Thoracic aorta (tissue), 2 donors: ENCODE data around the gene ZNF281. TPM values are rescaled to one million over a fixed set of nuclear protein-coding genes. Genes with fewer than 3 reads are reported as not detected.
A peak's percentile ranks its signal among the peaks of the same experiment; 100 is the strongest.
"Not testable (repeated sequence)": the region's sequence is repeated elsewhere in the genome, so short reads cannot be mapped to it uniquely, and the experiment has no call there.

Experiments used
- ATAC-seq: fragments of 150-250 bp; one replicate; pipeline ENCODE4 v1.8.0; 2017; ENCODE audit warnings: low read depth; ENCODE audit not compliant: insufficient number of reproducible peaks, low FRiP score
- DNase-seq: peaks from one replicate; pipeline ENCODE4 v3.0.0-alpha.2; 2020; ENCODE audit warnings: low spot score
- H3K27ac ChIP-seq, 2 donors: fragments of 200-600 bp; sonication (generic); 1 replicate in 1 of 2; 2 replicates in 1 of 2; pipeline ENCODE4 v1.5.1; 2016; ENCODE audit warnings: mild to moderate bottlenecking in 2 of 2, moderate library complexity in 2 of 2
- H3K27me3 ChIP-seq: fragments of 200-600 bp; sonication (generic); replicated peaks from 2 replicates; pipeline ENCODE4 v1.6.0; 2016; ENCODE audit warnings: mild to moderate bottlenecking; ENCODE audit not compliant: insufficient read depth
- H3K36me3 ChIP-seq: fragments of 200-600 bp; sonication (generic); one replicate; pipeline ENCODE4 v1.5.1; 2016
- H3K4me1 ChIP-seq, 2 donors: fragments of 200-600 bp; sonication (generic); 1 replicate in 1 of 2; 2 replicates in 1 of 2; pipeline versions ENCODE4 v1.5.1 to v1.6.0; 2016; ENCODE audit warnings: low read depth in 2 of 2, mild to moderate bottlenecking in 1 of 2; ENCODE audit not compliant: control insufficient read depth in 1 of 2
- H3K4me3 ChIP-seq: fragments of 200-600 bp; sonication (generic); 2 replicates; pipeline ENCODE4 v1.5.1; 2016; ENCODE audit warnings: mild to moderate bottlenecking
- H3K9me3 ChIP-seq: fragments of 200-600 bp; sonication (generic); 2 replicates; pipeline ENCODE4 v1.5.1; 2016
- total RNA-seq, 2 donors: library from RNA; depleted of rRNA; stranded (reverse); fragments of >200 nt; gene quantifications; one replicate each; pipeline versions ENCODE4 v1.1.0 to v1.2.3, GENCODE V29; 2016
- TF ChIP-seq, protein P1 (sequence below): fragments of 200-600 bp; sonication (generic); IDR thresholded peaks from one replicate; pipeline ENCODE4 v1.5.1; 2019; ENCODE audit warnings: antibody characterized with exemption

Gene ZNF281
- total RNA-seq, 2 donors from 2014 or later: 6.5 to 15.7 TPM

DNA sequence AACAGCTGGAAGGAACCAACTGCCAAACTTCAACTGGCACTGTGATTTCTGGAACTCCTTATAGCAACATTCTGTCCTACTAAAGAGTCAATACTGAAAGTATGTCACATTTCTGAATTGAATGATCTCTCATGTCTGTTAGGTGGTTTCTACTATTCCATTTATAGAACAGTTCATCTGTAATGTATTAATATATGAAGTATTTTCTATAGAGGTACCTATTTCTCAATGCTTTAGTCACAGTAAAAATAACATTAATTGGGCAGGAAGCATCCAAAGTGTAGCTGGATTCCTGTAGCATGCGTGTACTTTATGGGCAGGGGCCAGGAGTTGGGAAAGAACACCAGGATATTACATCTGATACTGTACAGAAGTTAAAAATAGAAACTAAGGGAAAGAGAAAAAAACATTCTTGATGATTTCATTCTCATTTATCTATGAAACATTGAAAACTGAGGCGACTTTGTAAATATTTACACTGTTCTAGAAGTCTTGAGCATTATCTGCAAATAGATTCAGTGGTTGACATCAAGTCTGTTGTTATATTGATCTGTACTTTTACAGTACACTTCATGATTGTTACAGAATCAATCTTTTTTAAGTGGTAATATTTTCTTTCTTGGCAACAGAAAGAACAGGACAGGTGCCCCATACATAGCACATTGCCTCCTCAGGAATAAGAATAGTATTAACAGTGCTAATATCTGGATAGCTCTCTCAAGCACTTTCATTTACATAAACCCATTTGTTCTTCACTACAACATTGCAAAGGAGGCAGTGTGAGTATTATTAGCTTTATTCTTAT is 6.2 kb upstream of the ZNF281 start:
- Histone ChIP-seq H3K4me3 (peak overlapping the region; percentile 44), H3K27ac (peak overlapping the region; percentile 46 to 67), H3K27me3 (no peaks in the 10 kb centered on the region), H3K36me3 (no peaks in the 10 kb centered on the region), H3K4me1 (peaks cover 8 to 14% of the 10 kb centered on the region in 2 donors), H3K9me3 (no peaks in the 10 kb centered on the region)
- ATAC-seq (peak; percentile 99), DNase-seq (peak; percentile 52)
- TF ChIP-seq, protein P1, sequence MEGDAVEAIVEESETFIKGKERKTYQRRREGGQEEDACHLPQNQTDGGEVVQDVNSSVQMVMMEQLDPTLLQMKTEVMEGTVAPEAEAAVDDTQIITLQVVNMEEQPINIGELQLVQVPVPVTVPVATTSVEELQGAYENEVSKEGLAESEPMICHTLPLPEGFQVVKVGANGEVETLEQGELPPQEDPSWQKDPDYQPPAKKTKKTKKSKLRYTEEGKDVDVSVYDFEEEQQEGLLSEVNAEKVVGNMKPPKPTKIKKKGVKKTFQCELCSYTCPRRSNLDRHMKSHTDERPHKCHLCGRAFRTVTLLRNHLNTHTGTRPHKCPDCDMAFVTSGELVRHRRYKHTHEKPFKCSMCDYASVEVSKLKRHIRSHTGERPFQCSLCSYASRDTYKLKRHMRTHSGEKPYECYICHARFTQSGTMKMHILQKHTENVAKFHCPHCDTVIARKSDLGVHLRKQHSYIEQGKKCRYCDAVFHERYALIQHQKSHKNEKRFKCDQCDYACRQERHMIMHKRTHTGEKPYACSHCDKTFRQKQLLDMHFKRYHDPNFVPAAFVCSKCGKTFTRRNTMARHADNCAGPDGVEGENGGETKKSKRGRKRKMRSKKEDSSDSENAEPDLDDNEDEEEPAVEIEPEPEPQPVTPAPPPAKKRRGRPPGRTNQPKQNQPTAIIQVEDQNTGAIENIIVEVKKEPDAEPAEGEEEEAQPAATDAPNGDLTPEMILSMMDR: no peak

DNA sequence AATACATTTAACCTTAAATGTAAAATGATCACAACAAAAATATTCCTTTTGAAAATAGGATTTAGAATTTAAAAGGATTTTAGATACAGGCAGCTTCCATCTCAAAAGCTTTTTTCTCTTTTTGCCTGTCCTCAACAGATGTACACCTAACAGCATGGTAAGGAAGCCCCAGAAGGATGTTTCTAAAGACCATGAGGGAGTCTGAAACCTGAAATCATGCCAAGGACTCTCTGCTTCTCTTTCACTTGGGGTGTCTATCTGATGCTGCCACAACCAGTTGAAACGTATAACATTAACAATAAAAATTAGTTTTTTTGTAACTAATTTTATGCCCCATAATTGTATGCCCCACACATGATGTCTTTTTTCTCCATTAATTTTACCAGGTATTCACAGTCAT is 5.4 kb upstream of the ZNF281 start:
- TF ChIP-seq, protein P1: no peak
- Histone ChIP-seq H3K27ac (peak overlapping the region; percentile 46 to 67), H3K27me3 (no peaks in the 10 kb centered on the region), H3K4me3 (peak overlapping the region; percentile 44), H3K4me1 (peaks cover 12 to 19% of the 10 kb centered on the region in 2 donors), H3K36me3 (no peaks in the 10 kb centered on the region), H3K9me3 (no peaks in the 10 kb centered on the region)
- ATAC-seq (no peak), DNase-seq (no peak)

DNA sequence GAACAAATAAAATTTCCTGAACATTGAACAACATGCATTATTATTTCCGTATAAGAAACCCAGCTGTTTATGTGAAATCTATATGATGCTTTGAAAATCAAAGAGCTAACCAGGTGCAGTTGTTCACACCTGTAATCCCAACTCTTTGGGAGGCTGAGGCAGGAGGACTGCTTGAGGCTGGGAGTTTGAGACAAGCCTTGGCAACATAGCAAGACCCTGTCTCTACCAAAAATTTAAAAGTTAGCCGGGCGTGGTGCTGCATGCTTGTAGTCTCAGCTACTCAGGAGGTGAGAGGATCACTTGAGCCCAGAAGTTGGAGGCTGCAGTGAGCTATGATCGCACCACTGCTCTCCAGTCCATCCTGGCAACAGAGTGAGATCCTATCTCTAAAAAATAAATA is 4.8 kb upstream of the ZNF281 start:
- DNase-seq (no peak), ATAC-seq (no peak)
- Histone ChIP-seq H3K4me3 (no peak overlapping the region), H3K4me1 (peaks cover 12 to 19% of the 10 kb centered on the region in 2 donors), H3K9me3 (no peaks in the 10 kb centered on the region), H3K36me3 (no peaks in the 10 kb centered on the region), H3K27ac (no peak overlapping the region), H3K27me3 (no peaks in the 10 kb centered on the region)
- TF ChIP-seq, protein P1: no peak

DNA sequence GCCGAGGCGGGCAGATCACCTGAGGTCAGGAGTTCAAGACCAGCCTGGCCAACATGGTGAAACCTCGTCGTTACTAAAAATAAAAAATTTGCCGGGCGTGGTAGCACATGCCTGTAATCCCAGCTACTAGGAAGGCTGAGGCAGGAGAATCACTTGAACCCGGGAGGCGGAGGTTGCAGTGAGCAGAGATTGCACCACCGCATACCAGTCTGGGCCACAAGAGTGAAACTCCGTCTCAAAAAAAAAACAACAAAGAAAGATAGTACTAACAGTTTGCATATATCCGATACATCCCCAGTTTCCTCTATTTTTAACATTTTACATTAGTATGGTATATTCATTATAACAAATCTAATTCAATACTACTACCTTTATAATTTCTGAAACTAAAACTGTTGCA is 3.9 kb upstream of the ZNF281 start:
- ATAC-seq, DNase-seq: not testable (repeated sequence)

DNA sequence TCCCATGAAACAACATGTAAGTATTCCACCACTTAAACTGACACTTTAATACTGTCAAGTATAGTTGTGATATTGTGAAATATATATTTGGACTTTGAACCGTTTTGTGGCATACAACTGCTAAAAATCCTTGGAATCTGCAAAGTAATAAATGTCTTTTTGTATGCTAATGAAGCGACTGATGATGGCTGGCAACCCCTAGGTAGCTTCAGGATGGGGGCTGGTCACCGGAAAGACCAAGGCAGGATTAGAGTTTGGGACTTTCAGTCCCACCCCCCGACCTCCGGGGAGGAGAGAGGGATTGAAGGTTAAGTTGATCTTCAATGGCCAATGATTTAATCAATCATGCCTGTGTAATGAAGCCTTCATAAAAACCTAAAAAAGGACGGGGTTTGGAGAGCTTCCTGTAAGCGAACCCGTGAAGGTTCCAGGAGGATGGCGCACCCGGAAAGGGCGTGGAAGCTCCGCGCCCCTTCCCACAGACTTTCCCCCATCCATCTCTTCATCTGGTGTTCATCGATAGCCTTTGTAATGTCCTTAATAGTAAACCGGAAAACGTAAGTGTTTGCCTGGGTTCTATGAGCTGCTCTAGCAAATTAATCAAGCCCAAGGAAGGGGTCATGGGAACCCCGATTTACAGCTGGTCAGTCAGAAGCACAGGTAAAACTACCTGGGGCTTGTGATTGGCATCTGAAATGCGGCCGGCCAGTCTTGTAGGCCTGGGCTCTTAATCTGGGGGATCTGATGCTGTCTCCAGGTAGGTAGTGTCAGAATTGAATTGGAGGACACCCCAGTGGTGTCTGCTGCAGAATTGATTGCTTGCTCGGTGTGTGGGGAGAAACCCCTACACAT is 1.8 kb upstream of the ZNF281 start:
- ATAC-seq: no peak
- H3K27ac ChIP-seq: no peak overlapping the region
- H3K9me3 ChIP-seq: no peaks in the 10 kb centered on the region
- H3K4me1 ChIP-seq: peaks cover 32 to 43% of the 10 kb centered on the region in 2 donors
- H3K36me3 ChIP-seq: no peaks in the 10 kb centered on the region
- DNase-seq: no peak
- H3K4me3 ChIP-seq: no peak overlapping the region
- no peaks in the 10 kb centered on the region for H3K27me3 ChIP-seq
- TF ChIP-seq, protein P1: no peak

More for the DNA sequence above, 3.9 kb upstream of the ZNF281 start:
- H3K9me3 ChIP-seq, H3K27me3 ChIP-seq, H3K4me3 ChIP-seq, H3K36me3 ChIP-seq, H3K27ac ChIP-seq: not testable (repeated sequence)
- H3K4me1 ChIP-seq: peaks cover 15 to 23% of the 10 kb centered on the region in 2 donors
